H1 (cell line): ENCODE measurements around the gene BRIP1. TPM values are rescaled to one million over a fixed set of nuclear protein-coding genes. Genes with fewer than 3 reads are reported as not detected.

Experiments
- CTCF ChIA-PET: fragments of 300-600 bp; sonication (Branson Sonifier 250); formaldehyde crosslinking; loops from one replicate; lab custom pipeline; 2021; ENCODE audit not compliant: partially characterized antibody; lab: Charles Lee
- POLR2A ChIA-PET: fragments of 300-600 bp; sonication (Branson Sonifier 250); formaldehyde crosslinking; loops from one replicate; lab custom pipeline; 2021; ENCODE audit warnings: inconsistent platforms; ENCODE audit not compliant: partially characterized antibody; lab: Charles Lee
- DNase-seq, 2 experiments: peaks; one replicate each; pipeline versions ENCODE4 v3.0.0 to v3.0.0-alpha.2; 2010 to 2022; ENCODE audit warnings: low spot score in 2 of 2, low read depth in 1 of 2, mixed read lengths in 1 of 2
- FAIRE-seq: peaks from 2 replicates; lab custom pipeline; 2011; peaks lifted over from hg19 to GRCh38; lab: Jason Lieb, UNC
- H2AFZ ChIP-seq: 2 replicates; pipeline ENCODE4 v1.8.1; 2012; ENCODE audit warnings: low read length, inconsistent platforms
- H2AK5ac ChIP-seq: 2 replicates; pipeline ENCODE4 v1.6.1; 2013; ENCODE audit warnings: low read depth, low read length
- H2BK120ac ChIP-seq: replicated peaks from 2 replicates; pipeline ENCODE3; 2013; ENCODE audit warnings: low read depth, low read length, inconsistent platforms
- H2BK12ac ChIP-seq: 2 replicates; pipeline ENCODE4 v1.6.1; 2013; ENCODE audit warnings: low read depth, low read length
- H2BK15ac ChIP-seq: 2 replicates; pipeline ENCODE4 v1.6.1; 2013; ENCODE audit warnings: low read length
- H2BK20ac ChIP-seq: 2 replicates; pipeline ENCODE4 v1.6.1; 2013; ENCODE audit warnings: low read length
- H2BK5ac ChIP-seq: 2 replicates; pipeline ENCODE4 v1.6.1; 2013; ENCODE audit warnings: low read depth, low read length
- H3K14ac ChIP-seq: 2 replicates; pipeline ENCODE4 v1.6.1; 2013; ENCODE audit warnings: inconsistent platforms; ENCODE audit not compliant: insufficient read length
- H3K18ac ChIP-seq: 2 replicates; pipeline ENCODE4 v1.6.1; 2013; ENCODE audit warnings: low read length; ENCODE audit errors: extremely low read depth
- H3K23ac ChIP-seq: 2 replicates; pipeline ENCODE4 v1.6.1; 2013; ENCODE audit warnings: inconsistent platforms; ENCODE audit not compliant: insufficient read length
- H3K23me2 ChIP-seq: 2 replicates; pipeline ENCODE4 v1.6.1; 2013; ENCODE audit warnings: low read depth, low read length
- H3K27ac ChIP-seq: 2 replicates; pipeline ENCODE4 v1.6.1; 2011; ENCODE audit warnings: low read depth, low read length, inconsistent platforms
- H3K27me3 ChIP-seq, 4 experiments: replicated peaks in 1 of 4; 1 replicate in 1 of 4; 2 replicates in 3 of 4; pipeline versions ENCODE4 v1.6.1 to v1.8.1; 2011 to 2013; ENCODE audit warnings: low read length in 3 of 4, mild to moderate bottlenecking in 3 of 4, inconsistent platforms in 2 of 4, mixed read lengths in 2 of 4, moderate library complexity in 1 of 4; ENCODE audit not compliant: control insufficient read depth in 3 of 4, insufficient read depth in 3 of 4; ENCODE audit errors: extremely low read depth in 1 of 4
- H3K36me3 ChIP-seq, 4 experiments: 2 replicates each; pipeline versions ENCODE4 v1.6.1 to v1.8.1; 2011 to 2013; ENCODE audit warnings: mild to moderate bottlenecking in 4 of 4, low read length in 3 of 4, moderate library complexity in 2 of 4, control low read depth in 1 of 4, inconsistent platforms in 1 of 4; ENCODE audit not compliant: insufficient read depth in 4 of 4, control insufficient read depth in 2 of 4
- H3K4ac ChIP-seq: replicated peaks from 2 replicates; pipeline ENCODE3; 2013; ENCODE audit warnings: low read length, low read depth, mixed read lengths, inconsistent platforms; ENCODE audit not compliant: insufficient read length
- H3K4me1 ChIP-seq, 4 experiments: replicated peaks in 1 of 4; 1 replicate in 1 of 4; 2 replicates in 3 of 4; pipeline versions ENCODE4 v1.6.1 to v1.8.1; 2011 to 2013; ENCODE audit warnings: low read length in 3 of 4, inconsistent platforms in 2 of 4, mixed read lengths in 1 of 4; ENCODE audit not compliant: insufficient read depth in 4 of 4, control insufficient read depth in 3 of 4
- H3K4me2 ChIP-seq, 2 experiments: 2 replicates each; pipeline versions ENCODE4 v1.6.1 to v1.8.1; 2011 to 2013; ENCODE audit warnings: low read depth in 2 of 2, low read length in 2 of 2, control low read depth in 1 of 2, inconsistent platforms in 1 of 2, mild to moderate bottlenecking in 1 of 2; ENCODE audit not compliant: insufficient read depth in 1 of 2
- H3K4me3 ChIP-seq, 4 experiments: fragments of 200-600, 300-600 bp in 1 of 4; sonication (generic), shearing (Covaris generic), sonication (Bioruptor Twin) in 1 of 4; 2 replicates each; pipeline versions ENCODE4 v1.5.1 to v1.8.1; 2011 to 2016; ENCODE audit warnings: low read length in 4 of 4, low read depth in 3 of 4, control low read depth in 2 of 4, inconsistent platforms in 2 of 4, mild to moderate bottlenecking in 2 of 4, mixed read lengths in 1 of 4, moderate library complexity in 1 of 4; ENCODE audit not compliant: insufficient read depth in 2 of 4; ENCODE audit errors: extremely low read depth in 1 of 4
- H3K56ac ChIP-seq: replicated peaks from 2 replicates; pipeline ENCODE3; 2013; ENCODE audit warnings: low read depth, mild to moderate bottlenecking, mixed read lengths, low read length, inconsistent platforms; ENCODE audit not compliant: insufficient read length
- H3K79me1 ChIP-seq: 2 replicates; pipeline ENCODE4 v1.6.1; 2013; ENCODE audit warnings: low read depth, low read length, control low read depth
- H3K79me2 ChIP-seq, 2 experiments: 2 replicates each; pipeline versions ENCODE4 v1.6.1 to v1.8.1; 2012 to 2013; ENCODE audit warnings: low read length in 2 of 2, mild to moderate bottlenecking in 2 of 2, inconsistent platforms in 1 of 2; ENCODE audit not compliant: insufficient read depth in 2 of 2, control insufficient read depth in 1 of 2
- H3K9ac ChIP-seq, 4 experiments: replicated peaks in 1 of 4; 1 replicate in 1 of 4; 2 replicates in 3 of 4; pipeline versions ENCODE4 v1.6.1 to v1.8.1; 2011 to 2013; ENCODE audit warnings: low read depth in 3 of 4, low read length in 3 of 4, control low read depth in 2 of 4, mild to moderate bottlenecking in 2 of 4, moderate library complexity in 2 of 4, inconsistent platforms in 1 of 4; ENCODE audit errors: extremely low read depth in 1 of 4
- H3K9me3 ChIP-seq, 2 experiments: 2 replicates each; pipeline versions ENCODE4 v1.6.1 to v1.8.1; 2012 to 2013; ENCODE audit warnings: mild to moderate bottlenecking in 2 of 2, moderate library complexity in 2 of 2, control low read depth in 1 of 2, inconsistent platforms in 1 of 2, low read depth in 1 of 2, low read length in 1 of 2, mixed read lengths in 1 of 2; ENCODE audit not compliant: insufficient read depth in 2 of 2
- H4K20me1 ChIP-seq, 2 experiments: replicated peaks in 1 of 2; 2 replicates each; pipeline versions ENCODE3 to v1.8.1; 2011 to 2013; ENCODE audit warnings: inconsistent platforms in 2 of 2, low read length in 2 of 2, mild to moderate bottlenecking in 1 of 2; ENCODE audit not compliant: insufficient read depth in 2 of 2, control insufficient read depth in 1 of 2
- H4K5ac ChIP-seq: 2 replicates; pipeline ENCODE4 v1.6.1; 2013; ENCODE audit warnings: low read length, low read depth, mixed read lengths, inconsistent platforms; ENCODE audit not compliant: insufficient read length
- H4K8ac ChIP-seq: 2 replicates; pipeline ENCODE4 v1.8.0; 2013; ENCODE audit warnings: mild to moderate bottlenecking, moderate library complexity, low read length, inconsistent platforms; ENCODE audit not compliant: insufficient read depth; ENCODE audit errors: extremely low read depth
- H4K91ac ChIP-seq: replicated peaks from 2 replicates; pipeline ENCODE3; 2013; ENCODE audit warnings: low read length, mixed read lengths, inconsistent platforms; ENCODE audit not compliant: insufficient read length
- CBX5 ChIP-seq: fragments of 300-800, 300-1000 bp; sonication (generic); IDR thresholded peaks from 2 replicates; pipeline ENCODE4 v1.7.1; 2016; ENCODE audit warnings: antibody characterized with exemption, low read length, low read depth
- CEBPB ChIP-seq: IDR thresholded peaks from 2 replicates; pipeline ENCODE4 v1.6.1; 2012; ENCODE audit warnings: low read depth, low read length
- NRF1 ChIP-seq: IDR thresholded peaks from 2 replicates; pipeline ENCODE4 v1.6.1; 2011; ENCODE audit warnings: mild to moderate bottlenecking, low read depth, low read length, improper control_type of control experiment
- POU5F1 ChIP-seq: IDR thresholded peaks from 2 replicates; pipeline ENCODE4 v1.6.1; 2011; ENCODE audit warnings: low read depth, mild to moderate bottlenecking, low read length, moderate library complexity
- SUZ12 ChIP-seq: fragments of 200-600 bp; sonication (generic); IDR thresholded peaks from 2 replicates; pipeline ENCODE4 v1.6.1; 2012; ENCODE audit warnings: mild to moderate bottlenecking, inconsistent platforms, low read length, moderate library complexity, mixed read lengths
- TAF7 ChIP-seq: optimal IDR thresholded peaks from 2 replicates; pipeline ENCODE3; 2011; ENCODE audit warnings: low read depth, mild to moderate bottlenecking, inconsistent platforms, low read length, moderate library complexity, borderline replicate concordance
- ZNF274 ChIP-seq: IDR thresholded peaks from 2 replicates; pipeline ENCODE4 v1.7.0; 2012; ENCODE audit warnings: low read length, borderline replicate concordance; ENCODE audit errors: extremely low read depth
- WGBS, 2 experiments: shearing (Covaris generic) in 1 of 2; methylation state at CpG; one replicate each; pipeline versions ENCODE4 v1.1.6 to v1.1.7; 2013 to 2015; ENCODE audit warnings: low lambda C conversion rate in 2 of 2, mixed read lengths in 2 of 2, inconsistent platforms in 1 of 2, low coverage in 1 of 2, missing lambda C conversion rate in 1 of 2; ENCODE audit not compliant: insufficient replicate concordance in 2 of 2, insufficient coverage in 1 of 2, insufficient read length in 1 of 2; ENCODE audit errors: extremely low coverage in 1 of 2, missing lambda C conversion rate in 1 of 2; 5-methylcytosine and 5-hydroxymethylcytosine counted together
- polyA plus RNA-seq, 7 experiments: library from polyadenylated mRNA; depleted of rRNA in 3 of 7; stranded (reverse) in 5 of 7; unstranded in 2 of 7; fragments of >200 nt in 5 of 7; fragments of 200-250 nt in 2 of 7; gene quantifications; 1 replicate in 5 of 7; 2 replicates in 1 of 7; 4 replicates in 1 of 7; pipeline versions ENCODE4 v1.2.1 to v1.2.3, GENCODE V29; 2011 to 2013; ENCODE audit warnings: missing spikeins in 2 of 7, mixed read lengths in 2 of 7
- total RNA-seq: library from RNA; stranded (reverse); fragmentation: NEBNext Ultra II Directional; extraction: Animal tissue kit (Norgen Biotek cat#: 25700); gene quantifications from 2 replicates; pipeline ENCODE4 v1.2.1, GENCODE V29; 2021

The BRIP1 gene
- total and polyA plus RNA-seq, 2 of the 8 experiments (the other 6 are each of a cell fraction or from before 2014, with no cell fraction given) = 5.8 to 19.2 TPM

DNA sequence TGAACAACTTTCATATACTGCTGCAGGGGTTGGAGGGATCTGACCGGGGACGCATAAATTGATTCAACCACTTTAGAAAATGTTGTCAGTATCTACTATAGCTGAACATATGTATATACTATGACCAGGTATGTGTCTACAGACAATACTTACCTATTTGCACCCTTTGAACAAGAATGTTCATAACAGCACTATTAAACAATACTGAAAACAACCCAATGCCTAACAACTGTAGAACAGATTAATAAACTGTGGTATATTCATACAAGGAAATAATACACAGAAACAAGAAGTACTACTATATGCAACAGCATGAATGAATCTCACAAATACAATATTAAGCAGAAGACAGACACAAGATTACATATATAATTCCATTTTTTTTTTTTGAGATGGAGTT lies 10.5 kb downstream of the BRIP1 start:
- no peak overlapping the region for H2BK12ac ChIP-seq
- no peak overlapping the region for H2AFZ ChIP-seq
- H2BK120ac ChIP-seq = no peak overlapping the region
- H2BK20ac ChIP-seq = no peak overlapping the region
- ChIA-PET POLR2A (no interaction called here), CTCF (no interaction called here)
- no peak overlapping the region for H3K23ac ChIP-seq
- H3K36me3 ChIP-seq = peaks cover 6 to 47% (median 19%) of the 10 kb centered on the region in 4 experiments; a peak in 7 of 8 replicates
- H4K8ac ChIP-seq = no peak overlapping the region
- H2AK5ac ChIP-seq = no peak overlapping the region
- no peak for DNase-seq
- H4K20me1 ChIP-seq = peaks cover 0 to 4% of the 10 kb centered on the region in 2 experiments
- no peaks in the 10 kb centered on the region for H3K79me1 ChIP-seq
- no peaks in the 10 kb centered on the region for H3K27me3 ChIP-seq
- H4K5ac ChIP-seq = no peak overlapping the region
- no peak overlapping the region for H2BK15ac ChIP-seq
- H3K4me2 ChIP-seq = no peak overlapping the region
- no peak overlapping the region for H3K18ac ChIP-seq
- WGBS, 2 experiments = 91% methylated on average over 2 of the region's 2 CpGs; no CpG with 5 or more reads in 1 of the 2 experiments
- H3K14ac ChIP-seq = no peak overlapping the region
- H2BK5ac ChIP-seq = no peak overlapping the region
- H3K56ac ChIP-seq = no peak overlapping the region
- H4K91ac ChIP-seq = no peak overlapping the region
- no peaks in the 10 kb centered on the region for H3K4me1 ChIP-seq
- H3K79me2 ChIP-seq = no peaks in the 10 kb centered on the region
- no peak overlapping the region for H3K9ac ChIP-seq
- H3K27ac ChIP-seq = no peak overlapping the region
- H3K4me3 ChIP-seq = no peak overlapping the region
- no peaks in the 10 kb centered on the region for H3K23me2 ChIP-seq
- no peaks in the 10 kb centered on the region for H3K9me3 ChIP-seq
- H3K4ac ChIP-seq = no peak overlapping the region
- no peak for FAIRE-seq
- TF ChIP-seq NRF1 (no peak), POU5F1 (no peak), SUZ12 (no peak), CEBPB (no peak), CBX5 (no peak), ZNF274 (no peak), TAF7 (no peak)
- TF ChIP-seq, all 59 proteins: peak for 0
